Umbilical cord (tissue), 2 donors: ENCODE results near the gene SPINT2. TPM values are rescaled to one million over a fixed set of nuclear protein-coding genes. Genes with fewer than 3 reads are reported as not detected.
"Not testable (repeated sequence)": the region's sequence is repeated elsewhere in the genome, so short reads cannot be mapped to it uniquely, and the experiment has no call there.

Experiments used
- DNase-seq: peaks from one replicate; pipeline ENCODE4 v3.0.0-alpha.2; 2015; ENCODE audit warnings: low spot score
- total RNA-seq: library from RNA; depleted of rRNA; stranded (reverse); fragments of >200 nt; gene quantifications from one replicate; pipeline ENCODE4 v1.2.3, GENCODE V29; 2014; ENCODE audit warnings: low replicate concordance; ENCODE audit not compliant: insufficient read depth

The SPINT2 gene
- total RNA-seq, 1 donor from 2014 or later = 113 TPM

GRCh38 chr19:38239816-38240215, 24.6 kb upstream of the SPINT2 start:
- DNase-seq = no peak

GRCh38 chr19:38243279-38243673, 21.1 kb upstream of the SPINT2 start:
- DNase-seq = no peak

- no peak for DNase-seq
These were observed 18.4 kb upstream of the SPINT2 start for GRCh38 chr19:38245826-38246498.

- DNase-seq = no peak
These were observed 17.2 kb upstream of the SPINT2 start for GRCh38 chr19:38247126-38247525.

- DNase-seq = no peak
These were observed 16.6 kb upstream of the SPINT2 start for GRCh38 chr19:38247734-38248268.

- no peak for DNase-seq
These were observed 16.0 kb upstream of the SPINT2 start for GRCh38 chr19:38248421-38248820.

GRCh38 chr19:38250428-38250820, 13.9 kb upstream of the SPINT2 start:
- no peak for DNase-seq

- peak; percentile 83 for DNase-seq
These were observed 13.4 kb upstream of the SPINT2 start for GRCh38 chr19:38250821-38251563.

- peak; percentile 81 for DNase-seq
These were observed 12.8 kb upstream of the SPINT2 start for GRCh38 chr19:38251564-38252051.

- no peak for DNase-seq
These were observed 12.0 kb upstream of the SPINT2 start for GRCh38 chr19:38252385-38252784.

- no peak for DNase-seq
These were observed 11.3 kb upstream of the SPINT2 start for GRCh38 chr19:38252941-38253691.

- no peak for DNase-seq
These were observed 10.6 kb upstream of the SPINT2 start for GRCh38 chr19:38253788-38254187.

GRCh38 chr19:38255383-38256014, 8.9 kb upstream of the SPINT2 start:
- DNase-seq = no peak

GRCh38 chr19:38261942-38262341, 2.4 kb upstream of the SPINT2 start:
- not testable (repeated sequence) for DNase-seq

- DNase-seq = no peak
These were observed 1.6 kb upstream of the SPINT2 start for GRCh38 chr19:38262585-38263268.

GRCh38 chr19:38263689-38264485, 486 bp upstream of the SPINT2 start:
- peak; percentile 71 for DNase-seq

GRCh38 chr19:38265213-38265861, 964 bp downstream of the SPINT2 start:
- DNase-seq = peak; percentile 81

GRCh38 chr19:38265921-38266429, 1.6 kb downstream of the SPINT2 start:
- DNase-seq = no peak

- DNase-seq = no peak
These were observed 2.7 kb downstream of the SPINT2 start for GRCh38 chr19:38266981-38267597.
